Measurements from ENCODE around the gene BHLHE41. TPM values are rescaled to one million over a fixed set of nuclear protein-coding genes. Genes with fewer than 3 reads are reported as not detected.

The BHLHE41 gene
- total RNA-seq, 5 donors from 2014 or later (not counting 1 experiment from before 2014, with no cell fraction given) = 0.46 to 1.7 (median 1.3) TPM; not detected in 2

GRCh38 chr12:26118308-26118707 is 6.5 kb downstream of the BHLHE41 start:
- Histone ChIP-seq H3K36me3 (ENCODE audit: control insufficient read depth in 2 of 2, extremely low read depth in 1 of 2, insufficient read depth in 1 of 2, low read length in 1 of 2) (no peaks in the 10 kb centered on the region), H3K27ac (ENCODE audit: low read length) (no peak overlapping the region), H3K9me3 (no peaks in the 10 kb centered on the region), H3K4me3 (ENCODE audit: control insufficient read depth in 1 of 2, extremely low read depth in 1 of 2, low read length in 1 of 2) (no peak overlapping the region), H3K4me1 (ENCODE audit: control insufficient read depth in 1 of 2, extremely low read depth in 1 of 2, insufficient read depth in 2 of 2, low read length in 2 of 2) (peaks cover 6 to 23% of the 10 kb centered on the region in 2 experiments), H3K27me3 (replicated peaks in 1 of 2; ENCODE audit: control insufficient read depth in 2 of 2, extremely low read depth in 1 of 2, insufficient read depth in 2 of 2, low read length in 1 of 2) (peaks cover 21 to 30% of the 10 kb centered on the region in 2 experiments)
- Mint-ChIP-seq H3K4me3 (no peak overlapping the region), H3K27me3 (peaks cover 36 to 52% of the 10 kb centered on the region in 2 donors), H3K36me3 (no peaks in the 10 kb centered on the region), H3K4me1 (peaks cover 18 to 19% (median 18%) of the 10 kb centered on the region in 3 donors), H3K27ac (no peak overlapping the region), H3K9me3 (no peaks in the 10 kb centered on the region)
- ATAC-seq (replicated peaks in 1 of 4) = no peak
- DNase-seq = no peak
- ChIA-PET CTCF (interaction anchor here in 1 of 2 donors (1.3 kb wide), 1 partner anchor 583 kb away, joined by 6 read pairs; no protein-coding TSS in a partner anchor), POLR2A (interaction anchor here in 1 of 2 donors (0.5 to 0.6 kb wide), 2 partner anchors 272 to 1068 kb away, joined by 3 to 4 read pairs; no protein-coding TSS in a partner anchor)
- WGBS (ENCODE audit: insufficient coverage) = no CpG with 5 or more reads among the region's 4 CpGs

GRCh38 chr12:26116829-26117715 is 7.8 kb downstream of the BHLHE41 start:
- no peak for ATAC-seq (replicated peaks in 1 of 4)
- Histone ChIP-seq H3K4me3 (ENCODE audit: control insufficient read depth in 1 of 2, extremely low read depth in 1 of 2, low read length in 1 of 2) (no peak overlapping the region), H3K36me3 (ENCODE audit: control insufficient read depth in 2 of 2, extremely low read depth in 1 of 2, insufficient read depth in 1 of 2, low read length in 1 of 2) (no peaks in the 10 kb centered on the region), H3K27me3 (replicated peaks in 1 of 2; ENCODE audit: control insufficient read depth in 2 of 2, extremely low read depth in 1 of 2, insufficient read depth in 2 of 2, low read length in 1 of 2) (peaks cover 17 to 22% of the 10 kb centered on the region in 2 experiments), H3K27ac (ENCODE audit: low read length) (no peak overlapping the region), H3K9me3 (no peaks in the 10 kb centered on the region), H3K4me1 (ENCODE audit: control insufficient read depth in 1 of 2, extremely low read depth in 1 of 2, insufficient read depth in 2 of 2, low read length in 2 of 2) (peaks cover 3 to 17% of the 10 kb centered on the region in 2 experiments)
- DNase-seq = no peak
- WGBS (ENCODE audit: insufficient coverage) = no CpG with 5 or more reads among the region's 6 CpGs
- Mint-ChIP-seq H3K27me3 (peaks cover 38 to 54% of the 10 kb centered on the region in 2 donors), H3K36me3 (no peaks in the 10 kb centered on the region), H3K4me1 (peaks cover 12 to 16% (median 13%) of the 10 kb centered on the region in 3 donors), H3K27ac (no peak overlapping the region), H3K4me3 (no peak overlapping the region), H3K9me3 (no peaks in the 10 kb centered on the region)
- ChIA-PET CTCF (no interaction called here), POLR2A (no interaction called here)

- no peaks in the 10 kb centered on the region for H3K9me3 Mint-ChIP-seq
- DNase-seq (no peak), ATAC-seq (replicated peaks in 1 of 4) (no peak)
- no peaks in the 10 kb centered on the region for H3K9me3 ChIP-seq
- peaks cover 7 to 12% (median 10%) of the 10 kb centered on the region in 3 donors for H3K4me1 Mint-ChIP-seq
- H3K4me1 ChIP-seq (ENCODE audit: control insufficient read depth in 1 of 2, extremely low read depth in 1 of 2, insufficient read depth in 2 of 2, low read length in 2 of 2) = peaks cover 0 to 11% of the 10 kb centered on the region in 2 experiments
- peak overlapping the region in 1 of 2 donors; percentile 47 for H3K27ac Mint-ChIP-seq
- peak overlapping the region; percentile 20 for H3K27ac ChIP-seq (ENCODE audit: low read length)
- 94% methylated on average over 7 of the region's 13 CpGs for WGBS (ENCODE audit: insufficient coverage)
- peak overlapping the region; percentile 65 to 80 (median 71) for H3K4me3 Mint-ChIP-seq
- peaks cover 28 to 49% of the 10 kb centered on the region in 2 donors for H3K27me3 Mint-ChIP-seq
- H3K27me3 ChIP-seq (replicated peaks in 1 of 2; ENCODE audit: control insufficient read depth in 2 of 2, extremely low read depth in 1 of 2, insufficient read depth in 2 of 2, low read length in 1 of 2) = peaks cover 3 to 15% of the 10 kb centered on the region in 2 experiments
- ChIA-PET CTCF (interaction anchor here (0.6 to 2.2 kb wide), 6 partner anchors 10 to 1191 kb away, joined by 3 to 5 read pairs (median 4); partner anchors contain the start of gene BHLHE41 (in 1 of the 2)), POLR2A (interaction anchor here in 1 of 2 donors (0.6 kb wide), 1 partner anchor 527 kb away, joined by 5 read pairs; no protein-coding TSS in a partner anchor)
- no peaks in the 10 kb centered on the region for H3K36me3 Mint-ChIP-seq
- no peaks in the 10 kb centered on the region for H3K36me3 ChIP-seq (ENCODE audit: control insufficient read depth in 2 of 2, extremely low read depth in 1 of 2, insufficient read depth in 1 of 2, low read length in 1 of 2)
- H3K4me3 ChIP-seq (ENCODE audit: control insufficient read depth in 1 of 2, extremely low read depth in 1 of 2, low read length in 1 of 2) = peak overlapping the region; percentile 63 to 72
These were observed 10.0 kb downstream of the BHLHE41 start for GRCh38 chr12:26114720-26115401.

- H3K27me3 Mint-ChIP-seq = peaks cover 25 to 41% of the 10 kb centered on the region in 2 donors
- DNase-seq (peak; percentile 31 to 80 (median 59)), ATAC-seq (replicated peaks in 1 of 4) (peak; percentile 88 to 93 (median 90))
- no peaks in the 10 kb centered on the region for H3K36me3 ChIP-seq (ENCODE audit: control insufficient read depth in 2 of 2, extremely low read depth in 1 of 2, insufficient read depth in 1 of 2, low read length in 1 of 2)
- H3K4me3 ChIP-seq (ENCODE audit: control insufficient read depth in 1 of 2, extremely low read depth in 1 of 2, low read length in 1 of 2) = peak overlapping the region; percentile 63 to 72
- WGBS (ENCODE audit: insufficient coverage) = under 1% methylated on average over 58 of the region's 72 CpGs
- H3K36me3 Mint-ChIP-seq = no peaks in the 10 kb centered on the region
- peaks cover 0 to 11% of the 10 kb centered on the region in 2 experiments for H3K4me1 ChIP-seq (ENCODE audit: control insufficient read depth in 1 of 2, extremely low read depth in 1 of 2, insufficient read depth in 2 of 2, low read length in 2 of 2)
- ChIA-PET CTCF (interaction anchor here (0.6 to 2.2 kb wide), 5 partner anchors 14 to 1192 kb away, joined by 3 to 5 read pairs (median 4); no protein-coding TSS in a partner anchor), POLR2A (interaction anchor here in 1 of 2 donors (0.5 kb wide), 1 partner anchor 621 kb away, joined by 5 read pairs; no protein-coding TSS in a partner anchor)
- H3K4me3 Mint-ChIP-seq = peak overlapping the region; percentile 65 to 80 (median 71)
- H3K4me1 Mint-ChIP-seq = peaks cover 7 to 12% (median 10%) of the 10 kb centered on the region in 3 donors
- peak overlapping the region; percentile 55 for H3K27ac ChIP-seq (ENCODE audit: low read length)
- H3K9me3 ChIP-seq = no peaks in the 10 kb centered on the region
- peaks cover 2 to 20% of the 10 kb centered on the region in 2 experiments for H3K27me3 ChIP-seq (replicated peaks in 1 of 2; ENCODE audit: control insufficient read depth in 2 of 2, extremely low read depth in 1 of 2, insufficient read depth in 2 of 2, low read length in 1 of 2)
- no peak overlapping the region for H3K27ac Mint-ChIP-seq
- no peaks in the 10 kb centered on the region for H3K9me3 Mint-ChIP-seq
These were observed 10.8 kb downstream of the BHLHE41 start for GRCh38 chr12:26113853-26114719.

- no CpG with 5 or more reads among the region's 6 CpGs for WGBS (ENCODE audit: insufficient coverage)
- H3K27ac ChIP-seq (ENCODE audit: low read length) = no peak overlapping the region
- no peak overlapping the region for H3K4me3 ChIP-seq (ENCODE audit: control insufficient read depth in 1 of 2, extremely low read depth in 1 of 2, low read length in 1 of 2)
- H3K36me3 ChIP-seq (ENCODE audit: control insufficient read depth in 2 of 2, extremely low read depth in 1 of 2, insufficient read depth in 1 of 2, low read length in 1 of 2) = no peaks in the 10 kb centered on the region
- POLR2A ChIA-PET = no interaction called here
- CTCF ChIA-PET = interaction anchor here in 1 of 2 donors (0.5 kb wide), 1 partner anchor 56 kb away, joined by 3 read pairs; no protein-coding TSS in a partner anchor
- Mint-ChIP-seq H3K9me3 (no peaks in the 10 kb centered on the region), H3K27me3 (peaks cover 22 to 39% of the 10 kb centered on the region in 2 donors), H3K36me3 (no peaks in the 10 kb centered on the region), H3K4me1 (peaks cover 7 to 12% (median 10%) of the 10 kb centered on the region in 3 donors), H3K27ac (no peak overlapping the region), H3K4me3 (peak overlapping the region; percentile 63 to 80 (median 64))
- no peak for DNase-seq
- peaks cover 0 to 11% of the 10 kb centered on the region in 2 experiments for H3K4me1 ChIP-seq (ENCODE audit: control insufficient read depth in 1 of 2, extremely low read depth in 1 of 2, insufficient read depth in 2 of 2, low read length in 2 of 2)
- ATAC-seq (replicated peaks in 1 of 4) = no peak
- no peaks in the 10 kb centered on the region for H3K9me3 ChIP-seq
- peaks cover 1 to 20% of the 10 kb centered on the region in 2 experiments for H3K27me3 ChIP-seq (replicated peaks in 1 of 2; ENCODE audit: control insufficient read depth in 2 of 2, extremely low read depth in 1 of 2, insufficient read depth in 2 of 2, low read length in 1 of 2)
These were observed 11.6 kb downstream of the BHLHE41 start for GRCh38 chr12:26113181-26113654.

Measured in T-cell (primary cell).